HG02981 (cell line): ENCODE measurements around the gene PDF.
A peak's percentile ranks its signal among the peaks of the same experiment; 100 is the strongest.
"Not testable (repeated sequence)": the region's sequence is repeated elsewhere in the genome, so short reads cannot be mapped to it uniquely, and the experiment has no call there.

Experiments used
- ATAC-seq: cut with Tn5 transposase; IDR thresholded peaks from one replicate; pipeline ENCODE4 v1.9.1; 2021; ENCODE audit warnings: mild to moderate bottlenecking, moderate library complexity; ENCODE audit not compliant: unreplicated experiment

PDF gene

DNA sequence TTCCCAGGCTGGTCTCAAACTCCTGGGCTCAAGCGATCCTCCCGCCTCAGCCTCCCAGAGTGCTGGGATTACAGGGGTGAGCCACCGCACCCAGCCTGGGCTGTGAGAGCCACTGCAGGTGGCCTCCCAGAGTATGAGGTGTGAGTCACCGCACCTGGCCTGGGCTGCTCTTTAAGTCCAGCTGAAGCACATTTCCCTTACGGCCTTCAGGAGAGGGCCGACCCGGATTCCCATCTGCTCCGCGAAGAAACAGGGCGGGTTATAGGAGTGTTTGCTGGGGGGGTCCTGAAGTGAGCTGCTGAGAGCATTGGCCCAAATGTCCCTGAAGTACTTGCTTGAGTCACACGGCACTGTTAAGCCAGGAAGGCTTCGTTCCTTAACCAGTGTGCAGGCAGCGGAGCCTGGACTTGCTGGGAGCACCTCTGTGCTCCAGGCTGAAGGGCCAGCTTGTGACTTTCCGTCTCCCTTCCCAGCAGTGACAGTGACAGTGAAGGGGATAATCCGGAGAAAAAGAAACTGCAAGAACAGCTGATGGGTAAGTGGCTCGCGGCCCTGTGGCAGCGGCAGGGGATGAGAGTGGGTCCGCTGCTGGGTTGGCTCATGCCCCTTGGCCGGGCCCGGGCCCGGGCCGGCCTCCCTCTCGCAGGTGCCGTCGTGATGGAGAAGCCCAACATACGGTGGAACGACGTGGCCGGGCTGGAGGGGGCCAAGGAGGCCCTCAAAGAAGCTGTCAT, 12.0 kb downstream of the PDF start:
- no peak for ATAC-seq

- no peak for ATAC-seq
Observed at GRCh38 chr16:69316595-69317034, 13.8 kb downstream of the PDF start.

- ATAC-seq, result no peak
Observed at GRCh38 chr16:69315486-69316311, 14.7 kb downstream of the PDF start.

- no peak for ATAC-seq
Observed at GRCh38 chr16:69314534-69314933, 15.9 kb downstream of the PDF start.

DNA sequence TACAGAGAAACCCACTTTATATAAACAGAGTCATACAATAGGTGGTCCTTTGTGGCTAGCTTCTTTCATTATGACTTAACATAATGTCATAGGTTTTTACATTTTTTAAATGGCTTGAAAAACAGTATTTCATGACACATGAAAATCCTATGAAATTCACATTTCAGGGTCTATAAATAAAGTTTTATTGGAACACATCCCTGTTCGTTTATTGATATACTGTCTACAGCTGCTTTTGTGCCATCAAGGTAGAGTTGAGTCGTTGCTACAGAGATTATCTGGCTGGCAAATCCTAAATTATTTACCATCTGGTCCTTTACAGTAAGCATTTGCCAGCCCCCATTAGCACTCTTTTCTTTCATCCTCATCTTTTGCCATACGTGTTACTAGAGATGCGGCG, 16.9 kb downstream of the PDF start:
- ATAC-seq, result no peak

DNA sequence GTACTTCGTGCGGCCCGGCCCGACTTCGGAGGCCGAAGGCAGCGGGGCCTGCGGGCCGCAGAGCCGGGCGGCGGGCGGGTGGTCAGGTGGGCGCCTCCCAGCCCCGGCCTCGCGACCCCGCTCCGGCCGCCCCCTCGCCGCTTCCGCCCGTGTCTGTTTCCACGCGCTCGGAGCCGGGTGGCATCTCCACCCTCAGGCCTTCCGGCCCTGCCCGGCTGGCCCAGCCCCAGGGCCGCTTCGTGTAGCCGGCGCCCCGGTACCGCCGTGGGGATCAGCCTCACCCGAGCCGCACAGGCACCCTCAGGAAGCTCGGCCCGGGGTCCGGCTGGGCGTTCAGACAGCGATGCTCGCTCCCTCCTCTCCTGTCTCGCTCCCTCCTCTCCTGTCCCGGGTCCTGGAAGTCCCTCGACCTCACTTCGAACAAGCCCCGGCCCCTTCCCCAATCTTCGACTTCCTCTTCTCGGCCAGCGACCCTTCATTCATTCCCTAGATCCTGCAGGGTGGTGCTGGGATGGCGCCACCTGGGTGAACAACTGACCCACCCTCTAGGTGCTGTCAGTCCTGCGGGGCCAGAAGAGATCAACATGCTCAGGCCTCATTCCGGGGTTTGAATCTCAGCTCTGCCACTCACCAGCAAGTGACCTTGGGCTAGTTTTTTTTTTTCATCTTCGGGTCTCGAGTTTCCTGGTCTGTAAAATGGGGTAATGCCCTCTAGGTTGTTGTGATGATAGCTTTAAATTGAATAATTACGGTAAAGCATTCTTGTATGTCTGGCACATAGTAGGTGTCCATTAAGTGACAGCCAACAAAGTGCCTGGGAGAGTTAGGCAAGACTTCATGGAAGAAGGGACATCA, 18.6 kb downstream of the PDF start:
- ATAC-seq, result peak; percentile 42

DNA sequence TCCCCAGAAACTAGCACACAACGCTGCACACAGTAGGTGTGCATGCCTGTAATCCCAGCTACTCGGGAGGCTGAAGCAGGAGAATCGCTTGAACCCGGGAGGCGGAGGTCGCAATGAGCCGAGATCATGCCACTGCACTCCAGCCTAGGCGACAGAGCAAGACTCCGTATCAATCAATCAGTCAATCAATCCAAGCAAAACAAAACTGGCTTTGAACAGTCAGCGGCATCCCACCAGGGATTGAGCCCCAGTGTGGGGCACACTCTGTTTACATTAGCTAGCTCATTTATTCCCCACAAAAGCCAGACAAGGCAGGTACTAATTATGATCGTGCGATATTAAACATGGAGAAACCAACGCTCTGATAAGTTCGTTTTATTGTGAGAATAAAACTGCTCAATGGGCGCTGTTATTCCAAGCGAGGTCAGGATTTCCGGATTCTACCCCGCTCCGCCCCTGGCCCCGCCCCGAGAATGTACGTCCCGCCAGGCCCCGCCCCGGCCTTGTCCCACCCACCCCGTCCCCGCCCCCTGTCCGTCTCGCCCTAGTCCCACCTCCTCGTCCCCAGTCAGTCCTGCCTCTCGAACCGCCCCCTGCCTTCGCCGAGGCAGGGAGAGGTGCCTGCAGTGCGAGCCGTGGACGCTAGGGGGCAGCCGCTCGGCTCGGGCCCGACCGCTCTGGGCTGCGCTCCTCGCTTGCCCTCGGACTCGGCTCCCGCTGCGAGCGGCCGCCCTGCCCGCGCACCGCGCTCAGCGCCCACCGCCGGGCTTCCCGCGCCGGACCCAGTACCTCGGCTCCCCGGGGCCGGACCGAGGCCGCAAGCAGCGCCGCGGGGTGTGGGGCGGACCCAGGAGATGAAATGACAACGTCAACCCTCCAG, 19.5 kb downstream of the PDF start, which contains the start of gene VPS4A:
Gene VPS4A (plus strand): TSS at position 698 of the 880 bp plus-strand sequence. CDS start 162 bp downstream, at position 860.
- peak; percentile 91 for ATAC-seq

GRCh38 chr16:69309316-69309715, 21.1 kb downstream of the PDF start:
- no peak for ATAC-seq

DNA sequence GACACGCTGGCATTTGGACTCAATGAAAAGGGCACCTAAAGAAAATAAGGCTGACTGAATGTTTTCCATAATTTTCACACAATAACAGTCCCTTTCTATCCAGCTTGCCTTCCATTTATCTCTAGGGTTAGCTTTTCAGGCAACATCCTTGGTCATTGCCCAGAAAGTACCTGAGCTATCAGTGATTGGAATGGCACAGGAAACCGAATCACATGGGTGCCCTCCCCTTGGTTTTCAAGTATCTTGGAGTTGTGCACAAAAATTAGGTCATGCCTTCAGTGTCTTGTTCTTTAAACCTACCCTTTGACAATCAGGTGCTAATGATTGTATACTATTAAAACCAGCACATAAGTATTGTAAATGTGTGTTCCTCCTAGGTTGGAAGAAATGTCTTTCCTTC, 22.5 kb downstream of the PDF start:
- ATAC-seq, result no peak

GRCh38 chr16:69307091-69307490, 23.3 kb downstream of the PDF start:
- ATAC-seq, result no peak

GRCh38 chr16:69306031-69306430, 24.4 kb downstream of the PDF start:
- no peak for ATAC-seq

GRCh38 chr16:69302301-69302700, 28.1 kb downstream of the PDF start:
- ATAC-seq, result no peak

GRCh38 chr16:69301861-69302260, 28.5 kb downstream of the PDF start:
- ATAC-seq, result no peak

- no peak for ATAC-seq
Observed at GRCh38 chr16:69301187-69301586, 29.2 kb downstream of the PDF start.

DNA sequence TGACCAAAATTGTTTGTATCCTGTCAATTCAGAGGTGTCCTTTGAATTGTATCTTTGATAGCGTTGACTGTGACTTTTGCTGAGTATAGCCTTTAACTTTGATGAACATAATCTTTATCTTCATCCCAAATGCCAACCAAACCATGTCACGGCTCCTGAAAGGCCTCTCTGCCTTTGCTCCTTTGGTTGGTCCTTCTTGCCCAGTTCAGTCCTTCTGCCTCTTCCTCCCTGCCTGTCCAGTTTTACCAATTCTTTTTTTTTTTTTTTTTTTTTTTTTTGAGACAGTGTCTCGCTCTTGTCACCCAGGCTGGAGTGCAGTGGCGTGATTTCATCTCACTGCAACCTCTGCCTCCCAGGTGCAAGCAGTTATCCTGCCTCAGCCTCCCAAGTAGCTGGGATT, 32.1 kb downstream of the PDF start:
- no peak for ATAC-seq

- ATAC-seq, result not testable (repeated sequence)
Observed at GRCh38 chr16:69296771-69297170, 33.6 kb downstream of the PDF start.

DNA sequence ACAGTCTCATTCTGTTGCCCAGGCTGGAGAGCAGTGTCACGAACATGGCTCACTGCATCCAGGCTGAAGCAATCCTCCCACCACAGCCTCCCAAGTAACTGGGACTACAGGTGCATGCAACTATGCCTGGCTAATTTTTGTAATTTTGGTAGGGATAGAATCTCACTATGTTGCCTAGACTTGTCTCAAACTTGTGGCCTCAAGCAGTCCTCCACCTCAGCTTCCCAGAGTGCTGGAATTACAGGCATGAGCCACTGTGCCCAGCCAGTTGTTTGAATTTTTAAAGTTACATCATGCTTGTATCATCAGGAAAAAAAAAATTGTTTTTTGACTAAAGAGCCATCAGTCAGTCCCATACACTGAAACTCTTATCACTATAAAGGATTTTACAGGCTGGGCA, 36.3 kb downstream of the PDF start:
- ATAC-seq, result no peak

- ATAC-seq, result no peak
Observed at GRCh38 chr16:69293401-69293800, 37.0 kb downstream of the PDF start.

- not testable (repeated sequence) for ATAC-seq
Observed at GRCh38 chr16:69291657-69292056, 38.7 kb downstream of the PDF start.
